ENCODE results near the gene AZIN2.

Gene AZIN2

GRCh38 chr1:33085332-33085731 lies 4.4 kb downstream of the AZIN2 start:
- no peak for DNase-seq (ENCODE audit: low read depth)
- H3K4me3 ChIP-seq (ENCODE audit: control insufficient read depth, low read depth, low read length) = no peak overlapping the region
- TF ChIP-seq, protein P1, sequence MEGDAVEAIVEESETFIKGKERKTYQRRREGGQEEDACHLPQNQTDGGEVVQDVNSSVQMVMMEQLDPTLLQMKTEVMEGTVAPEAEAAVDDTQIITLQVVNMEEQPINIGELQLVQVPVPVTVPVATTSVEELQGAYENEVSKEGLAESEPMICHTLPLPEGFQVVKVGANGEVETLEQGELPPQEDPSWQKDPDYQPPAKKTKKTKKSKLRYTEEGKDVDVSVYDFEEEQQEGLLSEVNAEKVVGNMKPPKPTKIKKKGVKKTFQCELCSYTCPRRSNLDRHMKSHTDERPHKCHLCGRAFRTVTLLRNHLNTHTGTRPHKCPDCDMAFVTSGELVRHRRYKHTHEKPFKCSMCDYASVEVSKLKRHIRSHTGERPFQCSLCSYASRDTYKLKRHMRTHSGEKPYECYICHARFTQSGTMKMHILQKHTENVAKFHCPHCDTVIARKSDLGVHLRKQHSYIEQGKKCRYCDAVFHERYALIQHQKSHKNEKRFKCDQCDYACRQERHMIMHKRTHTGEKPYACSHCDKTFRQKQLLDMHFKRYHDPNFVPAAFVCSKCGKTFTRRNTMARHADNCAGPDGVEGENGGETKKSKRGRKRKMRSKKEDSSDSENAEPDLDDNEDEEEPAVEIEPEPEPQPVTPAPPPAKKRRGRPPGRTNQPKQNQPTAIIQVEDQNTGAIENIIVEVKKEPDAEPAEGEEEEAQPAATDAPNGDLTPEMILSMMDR (conservative IDR thresholded peaks at IDR 0.05; ENCODE audit: control insufficient read depth, insufficient read depth, low read depth, low read length) = no peak

GRCh38 chr1:33086384-33086850 lies 5.5 kb downstream of the AZIN2 start:
- H3K4me3 ChIP-seq (ENCODE audit: control insufficient read depth, low read depth, low read length) = no peak overlapping the region
- TF ChIP-seq, protein P1 (conservative IDR thresholded peaks at IDR 0.05; ENCODE audit: control insufficient read depth, insufficient read depth, low read depth, low read length) = peak; percentile 83
- peak; percentile 85 for DNase-seq (ENCODE audit: low read depth)

DNA sequence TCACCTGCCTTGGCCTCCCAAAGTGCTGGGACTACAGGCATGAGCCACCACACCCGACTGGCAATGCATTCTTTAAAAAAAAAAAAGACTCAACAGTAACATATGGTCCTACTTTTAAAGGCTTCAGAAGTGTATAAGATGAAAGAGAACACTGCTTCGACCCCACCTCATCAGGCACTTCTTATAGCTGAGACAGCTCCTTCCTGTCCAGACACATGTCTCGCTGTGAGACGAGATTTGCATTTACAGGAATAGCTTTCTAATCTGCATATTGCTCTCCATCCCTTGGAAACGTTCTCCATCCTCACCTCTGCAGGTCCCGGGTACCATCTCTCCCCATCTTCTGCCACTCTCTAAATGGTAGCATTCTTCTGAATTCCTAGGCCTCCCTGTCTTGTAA lies 6.7 kb downstream of the AZIN2 start:
- no peak overlapping the region for H3K4me3 ChIP-seq (ENCODE audit: control insufficient read depth, low read depth, low read length)
- no peak for DNase-seq (ENCODE audit: low read depth)
- TF ChIP-seq, protein P1 (conservative IDR thresholded peaks at IDR 0.05; ENCODE audit: control insufficient read depth, insufficient read depth, low read depth, low read length) = no peak

DNA sequence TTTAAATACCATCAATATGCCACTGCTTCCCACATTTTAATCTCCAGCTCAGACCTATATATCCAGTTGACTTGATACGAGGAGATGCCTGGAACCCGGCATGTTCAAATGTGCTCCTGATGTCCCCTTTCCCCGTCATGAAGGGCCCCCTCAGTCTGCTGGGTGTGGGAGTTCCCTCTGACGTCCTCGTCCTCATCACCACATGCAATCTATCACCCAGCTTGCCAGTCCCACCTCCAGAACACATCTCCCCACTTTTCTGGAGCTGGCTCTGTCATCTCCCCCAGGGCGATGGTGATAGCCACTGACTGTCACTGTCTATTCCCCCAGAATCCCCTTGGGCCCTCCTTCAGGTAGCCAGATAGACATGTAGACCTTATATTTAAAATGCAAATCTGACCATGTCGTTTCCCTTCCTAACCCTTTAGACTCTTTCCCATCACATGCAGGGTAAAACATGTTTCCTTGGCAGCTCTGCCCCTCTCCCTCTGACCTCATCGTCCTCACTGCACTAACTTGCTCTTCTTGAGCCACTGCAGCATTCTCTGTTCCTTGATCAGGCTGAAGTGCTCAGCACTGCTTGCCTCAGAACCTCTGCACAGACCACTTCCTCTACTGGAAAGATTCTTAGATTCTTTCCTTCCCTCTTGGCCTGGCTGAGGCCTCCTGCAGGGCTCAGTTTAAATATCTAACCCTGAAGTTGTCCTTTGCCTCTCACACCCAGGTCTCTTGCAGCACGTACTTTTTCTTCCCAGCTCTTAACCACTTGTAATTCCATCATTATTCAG lies 7.4 kb downstream of the AZIN2 start:
- TF ChIP-seq, protein P1 (conservative IDR thresholded peaks at IDR 0.05; ENCODE audit: control insufficient read depth, insufficient read depth, low read depth, low read length) = no peak
- no peak overlapping the region for H3K4me3 ChIP-seq (ENCODE audit: control insufficient read depth, low read depth, low read length)
- DNase-seq (ENCODE audit: low read depth) = no peak

DNA sequence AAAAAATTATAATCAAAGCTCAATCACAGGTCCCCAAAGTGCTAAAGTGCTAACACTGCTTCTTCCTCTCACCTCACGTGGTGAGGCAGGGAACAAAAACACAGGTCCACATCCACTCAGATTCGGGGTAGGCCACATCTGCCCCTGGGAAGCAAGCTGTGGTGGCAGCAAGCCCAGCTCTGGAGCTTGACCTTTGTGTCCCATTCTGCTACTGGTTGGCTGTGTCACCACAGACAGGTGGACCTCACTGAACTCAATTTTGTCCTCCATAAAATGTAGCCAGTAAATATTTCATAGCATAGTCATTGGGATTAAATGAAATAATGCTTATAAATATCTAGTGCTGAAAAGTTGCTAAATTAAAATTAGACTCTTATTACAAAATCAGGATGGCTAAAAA lies 8.5 kb downstream of the AZIN2 start:
- H3K4me3 ChIP-seq (ENCODE audit: control insufficient read depth, low read depth, low read length) = no peak overlapping the region
- TF ChIP-seq, protein P1 (conservative IDR thresholded peaks at IDR 0.05; ENCODE audit: control insufficient read depth, insufficient read depth, low read depth, low read length) = no peak
- no peak for DNase-seq (ENCODE audit: low read depth)

GRCh38 chr1:33092438-33092837 lies 11.5 kb downstream of the AZIN2 start:
- H3K4me3 ChIP-seq (ENCODE audit: control insufficient read depth, low read depth, low read length) = no peak overlapping the region
- DNase-seq (ENCODE audit: low read depth) = no peak
- TF ChIP-seq, protein P1 (conservative IDR thresholded peaks at IDR 0.05; ENCODE audit: control insufficient read depth, insufficient read depth, low read depth, low read length) = no peak
